ENCODE data around the gene GDI2. TPM values are rescaled to one million over a fixed set of nuclear protein-coding genes. Genes with fewer than 3 reads are reported as not detected.

GDI2 gene
- total and polyA plus RNA-seq, 2 of the 13 experiments (the other 11 are each of a cell fraction or from before 2014, with no cell fraction given) = 153 to 477 TPM

GRCh38 chr10:5757766-5758517 is 55.3 kb downstream of the GDI2 start:
- DNase-seq (ENCODE audit: low spot score) (no peak), ATAC-seq (peak; percentile 8; the same call in 1 of the 3 replicates), FAIRE-seq (no peak)
- CTCF ChIA-PET (ENCODE audit: low intra/inter-chr PET ratio, low total read pairs) = no interaction called here
- in situ Hi-C loops (cut with HindIII; ENCODE audit: extremely low pct_ligation_motif_present, low pct_unique_long_range_greater_than_20kb) = no loop called here
- POLR2A ChIA-PET = no interaction called here
- Histone ChIP-seq H3K27me3 (ENCODE audit: control insufficient read depth in 1 of 2, insufficient read depth in 2 of 2, low read length in 2 of 2) (no peaks in the 10 kb centered on the region), H3K9ac (ENCODE audit: insufficient read depth, low read depth, low read length) (no peak overlapping the region), H3K9me3 (ENCODE audit: low read length) (no peaks in the 10 kb centered on the region), H3K4me1 (ENCODE audit: insufficient read depth, low read length) (peaks cover 8% of the 10 kb centered on the region), H3K4me2 (ENCODE audit: low read depth, low read length) (no peak overlapping the region), H4K20me1 (ENCODE audit: insufficient read depth, low read length) (peaks cover 4% of the 10 kb centered on the region; the same call in 1 of the 2 replicates), H3K79me2 (ENCODE audit: insufficient read depth, low read length) (no peaks in the 10 kb centered on the region), H3K36me3 (replicated peaks in 1 of 2; ENCODE audit: control insufficient read depth in 1 of 2, insufficient read depth in 2 of 2, low read length in 2 of 2) (peaks cover 11 to 59% of the 10 kb centered on the region in 2 experiments), H2AFZ (ENCODE audit: low read length) (no peak overlapping the region), H3K27ac (ENCODE audit: extremely low read length, insufficient read depth, low read length) (no peak overlapping the region), H3K4me3 (replicated peaks in 1 of 3; ENCODE audit: insufficient read depth in 1 of 3, low read depth in 2 of 3, low read length in 3 of 3) (no peak overlapping the region)
- peak; percentile 72 for TF ChIP-seq ZNF121 (CRISPR knock-in tag; IDR thresholded peaks at IDR 0.05)
- TF ChIP-seq MLX (CRISPR knock-in tag; IDR thresholded peaks at IDR 0.05) = no peak
- WGBS (ENCODE audit: low lambda C conversion rate) = 99% methylated on average over 3 of the region's 3 CpGs
- intact Hi-C loops (cut with micrococcal nuclease; ENCODE audit: unreplicated experiment) = no loop called here
- BruUV-seq (replicated peaks) = no TSS peak

GRCh38 chr10:5752301-5752871 is 60.8 kb downstream of the GDI2 start:
- BruUV-seq (replicated peaks) = no TSS peak
- ChIA-PET CTCF (ENCODE audit: low intra/inter-chr PET ratio, low total read pairs) (no interaction called here), POLR2A (no interaction called here)
- intact Hi-C loops (cut with micrococcal nuclease; ENCODE audit: unreplicated experiment) = no loop called here
- no peak for FAIRE-seq
- Histone ChIP-seq H3K36me3 (replicated peaks in 1 of 2; ENCODE audit: control insufficient read depth in 1 of 2, insufficient read depth in 2 of 2, low read length in 2 of 2) (peaks cover 12 to 28% of the 10 kb centered on the region in 2 experiments), H3K27ac (ENCODE audit: extremely low read length, insufficient read depth, low read length) (no peak overlapping the region), H3K9ac (ENCODE audit: insufficient read depth, low read depth, low read length) (no peak overlapping the region), H3K79me2 (ENCODE audit: insufficient read depth, low read length) (peaks cover 26% of the 10 kb centered on the region), H3K9me3 (ENCODE audit: low read length) (no peaks in the 10 kb centered on the region), H3K27me3 (ENCODE audit: control insufficient read depth in 1 of 2, insufficient read depth in 2 of 2, low read length in 2 of 2) (no peaks in the 10 kb centered on the region), H3K4me1 (ENCODE audit: insufficient read depth, low read length) (peaks cover 30% of the 10 kb centered on the region), H4K20me1 (ENCODE audit: insufficient read depth, low read length) (no peaks in the 10 kb centered on the region), H2AFZ (ENCODE audit: low read length) (no peak overlapping the region), H3K4me3 (replicated peaks in 1 of 3; ENCODE audit: insufficient read depth in 1 of 3, low read depth in 2 of 3, low read length in 3 of 3) (no peak overlapping the region), H3K4me2 (ENCODE audit: low read depth, low read length) (no peak overlapping the region)
- DNase-seq (ENCODE audit: low spot score) = no peak
- in situ Hi-C loops (cut with HindIII; ENCODE audit: extremely low pct_ligation_motif_present, low pct_unique_long_range_greater_than_20kb) = no loop called here
- 97% methylated on average over 17 of the region's 17 CpGs for WGBS (ENCODE audit: low lambda C conversion rate)
- 0 out of 2 replicates have a peak, but pooled peaks have one; percentile 10 for TF ChIP-seq ZNF687 (CRISPR knock-in tag; IDR thresholded peaks at IDR 0.05)
- no peak for TF ChIP-seq KLF6 (CRISPR knock-in tag; IDR thresholded peaks at IDR 0.05)
- TF ChIP-seq ZFP41 (CRISPR knock-in tag; IDR thresholded peaks at IDR 0.05; ENCODE audit: borderline replicate concordance) = no peak
- TF ChIP-seq MAFG (CRISPR knock-in tag; IDR thresholded peaks at IDR 0.05) = no peak
- ATAC-seq = no peak
